SK-N-SH treated with all-trans-retinoic acid at 6 μM for 48 hours (cell line): Measurements from ENCODE around the gene ATP13A5.

Source experiments
- ATAC-seq: fragments of 200-7000 bp; cut with Tn5 transposase; 3 replicates; pipeline ENCODE4 v1.9.1; 2020; ENCODE audit warnings: mild to moderate bottlenecking, moderate library complexity
- ARNTL ChIP-seq: fragments of 450-650 bp; formaldehyde crosslinking; IDR thresholded peaks from 2 replicates; pipeline ENCODE4 v1.5.0; 2020; ENCODE audit warnings: low read depth, mild to moderate bottlenecking, moderate library complexity, borderline replicate concordance
- BACH2 ChIP-seq: fragments of 250-450 bp; sonication (Bioruptor Pico); IDR thresholded peaks from 2 replicates; pipeline ENCODE4 v1.9.0; 2021; ENCODE audit warnings: mild to moderate bottlenecking, borderline replicate concordance
- CSDC2 ChIP-seq: fragments of 250-450 bp; sonication (Bioruptor Pico); IDR thresholded peaks from 2 replicates; pipeline ENCODE4 v1.5.0; 2020; ENCODE audit warnings: mild to moderate bottlenecking, moderate library complexity
- ESRRG ChIP-seq: fragments of 250-450 bp; sonication (Bioruptor Pico); IDR thresholded peaks from 2 replicates; pipeline ENCODE4 v1.6.1; 2021; ENCODE audit warnings: mild to moderate bottlenecking
- GLIS3 ChIP-seq: fragments of 250-450 bp; sonication (Bioruptor Pico); IDR thresholded peaks from 2 replicates; pipeline ENCODE4 v1.5.0; 2020; ENCODE audit warnings: mild to moderate bottlenecking, moderate library complexity
- ISL1 ChIP-seq: fragments of 250-450 bp; sonication (Bioruptor Pico); IDR thresholded peaks from 2 replicates; pipeline ENCODE4 v2.1.2; 2022; ENCODE audit warnings: mild to moderate bottlenecking, moderate library complexity
- OSR1 ChIP-seq: fragments of 250-450 bp; sonication (Bioruptor Pico); IDR thresholded peaks from 2 replicates; pipeline ENCODE4 v1.8.0; 2022; ENCODE audit warnings: moderate library complexity, mild to moderate bottlenecking, inconsistent platforms
- RARB ChIP-seq: fragments of 250-450 bp; sonication (Bioruptor Pico); IDR thresholded peaks from 2 replicates; pipeline ENCODE4 v1.8.0; 2021; ENCODE audit warnings: mild to moderate bottlenecking, moderate library complexity
- SNAI2 ChIP-seq: fragments of 250-450 bp; sonication (Bioruptor Pico); IDR thresholded peaks from 2 replicates; pipeline ENCODE4 v1.5.0; 2020; ENCODE audit warnings: mild to moderate bottlenecking, moderate library complexity
- TCF4 ChIP-seq: fragments of 250-450 bp; sonication (Bioruptor Pico); IDR thresholded peaks from 2 replicates; pipeline ENCODE4 v1.8.0; 2021; ENCODE audit warnings: mild to moderate bottlenecking, moderate library complexity, borderline replicate concordance
- TOX ChIP-seq: fragments of 250-450 bp; sonication (Bioruptor Pico); IDR thresholded peaks from 2 replicates; pipeline ENCODE4 v1.8.0; 2021; ENCODE audit warnings: mild to moderate bottlenecking, moderate library complexity, borderline replicate concordance
- ZFP3 ChIP-seq: fragments of 250-450 bp; sonication (Bioruptor Pico); IDR thresholded peaks from 2 replicates; pipeline ENCODE4 v1.5.0; 2020; ENCODE audit warnings: mild to moderate bottlenecking, moderate library complexity
- ZFP30 ChIP-seq: fragments of 450-650 bp; formaldehyde crosslinking; IDR thresholded peaks from 2 replicates; pipeline ENCODE4 v1.5.0; 2022; ENCODE audit warnings: mild to moderate bottlenecking, moderate library complexity
- ZNF565 ChIP-seq: fragments of 450-650 bp; formaldehyde crosslinking; conservative IDR thresholded peaks from 2 replicates; pipeline ENCODE4 v1.5.0; 2020; ENCODE audit warnings: low read depth, mild to moderate bottlenecking, moderate library complexity
- ZNF70 ChIP-seq: fragments of 450-650 bp; formaldehyde crosslinking; IDR thresholded peaks from 2 replicates; pipeline ENCODE4 v1.5.0; 2020; ENCODE audit warnings: mild to moderate bottlenecking, moderate library complexity
- ZNF8 ChIP-seq: fragments of 450-650 bp; formaldehyde crosslinking; IDR thresholded peaks from 2 replicates; pipeline ENCODE4 v1.5.0; 2020; ENCODE audit warnings: mild to moderate bottlenecking, moderate library complexity
- TF ChIP-seq, protein P1 (sequence below): fragments of 250-450 bp; sonication (Bioruptor Pico); IDR thresholded peaks from 2 replicates; pipeline ENCODE4 v1.5.1; 2021; ENCODE audit warnings: mild to moderate bottlenecking, moderate library complexity
- TF ChIP-seq, protein P2 (sequence below): fragments of 250-450 bp; sonication (Bioruptor Pico); IDR thresholded peaks from 2 replicates; pipeline ENCODE4 v1.5.0; 2020; ENCODE audit warnings: mild to moderate bottlenecking, moderate library complexity
- TF ChIP-seq, protein P3 (sequence below): fragments of 250-450 bp; sonication (Bioruptor Pico); IDR thresholded peaks from 2 replicates; pipeline ENCODE4 v1.8.0; 2020; ENCODE audit warnings: mild to moderate bottlenecking, moderate library complexity, borderline replicate concordance
- TF ChIP-seq, protein P4 (sequence below): fragments of 250-450 bp; sonication (Bioruptor Pico); IDR thresholded peaks from 2 replicates; pipeline ENCODE4 v1.8.0; 2021; ENCODE audit warnings: low read depth, mild to moderate bottlenecking, moderate library complexity, borderline replicate concordance

ATP13A5 gene

DNA sequence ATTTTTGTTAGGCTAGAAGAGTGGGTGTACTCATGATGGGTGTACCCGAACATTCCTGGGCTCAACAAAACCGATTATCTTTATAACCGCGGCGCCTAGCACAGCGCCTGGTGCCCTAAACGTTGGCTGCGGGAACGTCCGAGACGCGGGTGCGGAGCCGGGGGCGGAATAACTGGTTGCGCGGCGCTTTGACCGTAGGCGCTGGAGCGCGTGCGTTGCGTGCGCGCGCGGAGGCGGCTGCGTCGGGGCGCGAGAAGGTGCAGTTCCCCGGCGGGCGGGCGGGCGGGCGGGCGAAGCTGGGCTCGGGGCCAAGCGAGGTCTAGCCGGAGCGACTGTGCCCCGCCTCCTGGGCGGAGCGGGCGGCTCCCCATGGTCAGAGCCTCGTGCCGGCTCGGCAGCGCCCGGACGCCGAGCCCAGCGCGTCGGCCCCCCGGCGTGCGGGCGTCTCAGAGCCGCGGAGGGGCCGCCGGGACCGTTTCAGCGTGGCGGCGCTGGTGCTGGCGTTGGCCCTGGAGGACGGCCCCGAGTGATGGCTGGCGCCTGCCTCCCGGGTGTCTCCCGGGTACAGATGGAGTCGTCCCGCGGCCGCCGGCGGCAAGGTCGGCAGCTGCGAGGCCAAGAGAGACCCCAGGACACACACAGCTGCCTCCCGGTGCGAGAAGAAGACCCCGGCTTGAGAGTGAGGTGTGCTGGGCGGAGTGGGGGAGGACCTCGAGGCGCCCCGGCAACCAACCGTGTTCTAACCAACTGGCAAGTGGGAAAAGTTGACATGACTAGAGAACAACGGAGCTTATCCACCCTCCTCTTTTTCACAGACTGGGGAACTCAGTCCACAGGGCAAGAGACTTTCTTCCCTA lies 137.5 kb downstream of the ATP13A5 start, which contains the start of gene PLAAT1:
PLAAT1 (plus strand) TSS at position 373 of the 857 bp plus-strand sequence. CDS start 14,429 bp downstream, outside the sequence.
- TF ChIP-seq, protein P1, sequence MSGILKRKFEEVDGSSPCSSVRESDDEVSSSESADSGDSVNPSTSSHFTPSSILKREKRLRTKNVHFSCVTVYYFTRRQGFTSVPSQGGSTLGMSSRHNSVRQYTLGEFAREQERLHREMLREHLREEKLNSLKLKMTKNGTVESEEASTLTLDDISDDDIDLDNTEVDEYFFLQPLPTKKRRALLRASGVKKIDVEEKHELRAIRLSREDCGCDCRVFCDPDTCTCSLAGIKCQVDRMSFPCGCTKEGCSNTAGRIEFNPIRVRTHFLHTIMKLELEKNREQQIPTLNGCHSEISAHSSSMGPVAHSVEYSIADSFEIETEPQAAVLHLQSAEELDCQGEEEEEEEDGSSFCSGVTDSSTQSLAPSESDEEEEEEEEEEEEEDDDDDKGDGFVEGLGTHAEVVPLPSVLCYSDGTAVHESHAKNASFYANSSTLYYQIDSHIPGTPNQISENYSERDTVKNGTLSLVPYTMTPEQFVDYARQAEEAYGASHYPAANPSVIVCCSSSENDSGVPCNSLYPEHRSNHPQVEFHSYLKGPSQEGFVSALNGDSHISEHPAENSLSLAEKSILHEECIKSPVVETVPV (CRISPR knock-in tag), result no peak
- TF ChIP-seq ZNF70 (CRISPR knock-in tag) (no peak), ZNF8 (CRISPR knock-in tag) (no peak), TCF4 (CRISPR knock-in tag) (no peak), CSDC2 (CRISPR knock-in tag) (no peak)
- peak; percentile 90 for ATAC-seq

DNA sequence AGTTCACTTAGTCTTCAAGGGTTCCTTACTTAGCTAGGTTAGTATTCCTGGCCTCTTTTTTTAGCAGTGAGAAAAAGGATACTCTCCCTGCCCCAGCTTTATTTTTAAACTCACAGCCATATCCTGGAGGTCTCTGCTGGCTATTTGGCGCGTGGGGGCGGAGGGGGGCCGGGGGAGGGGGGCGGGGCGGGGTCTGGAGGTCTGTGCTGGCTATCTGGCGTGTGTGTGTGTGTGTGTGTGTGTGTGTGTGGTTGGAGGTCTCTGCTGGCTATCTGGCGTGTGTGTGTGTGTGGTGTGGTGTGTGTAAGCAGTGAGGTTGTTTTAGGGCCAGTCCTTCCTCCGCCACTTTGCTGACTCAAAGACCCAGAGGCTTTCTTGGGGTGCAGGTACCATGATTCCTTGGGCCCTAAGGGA lies 138.1 kb downstream of the ATP13A5 start:
- no peak for ATAC-seq
- no peak for TF ChIP-seq OSR1 (CRISPR knock-in tag)
- no peak for TF ChIP-seq TCF4 (CRISPR knock-in tag)
- no peak for TF ChIP-seq BACH2
- no peak for TF ChIP-seq SNAI2 (CRISPR knock-in tag)
- TF ChIP-seq ZFP30, result no peak
- TF ChIP-seq, protein P2, sequence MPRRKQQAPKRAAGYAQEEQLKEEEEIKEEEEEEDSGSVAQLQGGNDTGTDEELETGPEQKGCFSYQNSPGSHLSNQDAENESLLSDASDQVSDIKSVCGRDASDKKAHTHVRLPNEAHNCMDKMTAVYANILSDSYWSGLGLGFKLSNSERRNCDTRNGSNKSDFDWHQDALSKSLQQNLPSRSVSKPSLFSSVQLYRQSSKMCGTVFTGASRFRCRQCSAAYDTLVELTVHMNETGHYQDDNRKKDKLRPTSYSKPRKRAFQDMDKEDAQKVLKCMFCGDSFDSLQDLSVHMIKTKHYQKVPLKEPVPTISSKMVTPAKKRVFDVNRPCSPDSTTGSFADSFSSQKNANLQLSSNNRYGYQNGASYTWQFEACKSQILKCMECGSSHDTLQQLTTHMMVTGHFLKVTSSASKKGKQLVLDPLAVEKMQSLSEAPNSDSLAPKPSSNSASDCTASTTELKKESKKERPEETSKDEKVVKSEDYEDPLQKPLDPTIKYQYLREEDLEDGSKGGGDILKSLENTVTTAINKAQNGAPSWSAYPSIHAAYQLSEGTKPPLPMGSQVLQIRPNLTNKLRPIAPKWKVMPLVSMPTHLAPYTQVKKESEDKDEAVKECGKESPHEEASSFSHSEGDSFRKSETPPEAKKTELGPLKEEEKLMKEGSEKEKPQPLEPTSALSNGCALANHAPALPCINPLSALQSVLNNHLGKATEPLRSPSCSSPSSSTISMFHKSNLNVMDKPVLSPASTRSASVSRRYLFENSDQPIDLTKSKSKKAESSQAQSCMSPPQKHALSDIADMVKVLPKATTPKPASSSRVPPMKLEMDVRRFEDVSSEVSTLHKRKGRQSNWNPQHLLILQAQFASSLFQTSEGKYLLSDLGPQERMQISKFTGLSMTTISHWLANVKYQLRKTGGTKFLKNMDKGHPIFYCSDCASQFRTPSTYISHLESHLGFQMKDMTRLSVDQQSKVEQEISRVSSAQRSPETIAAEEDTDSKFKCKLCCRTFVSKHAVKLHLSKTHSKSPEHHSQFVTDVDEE (CRISPR knock-in tag), result no peak
- no peak for TF ChIP-seq ZFP3 (CRISPR knock-in tag)
- TF ChIP-seq RARB (CRISPR knock-in tag), result no peak
- no peak for TF ChIP-seq CSDC2 (CRISPR knock-in tag)
- TF ChIP-seq ESRRG (CRISPR knock-in tag), result no peak
- TF ChIP-seq, protein P3, sequence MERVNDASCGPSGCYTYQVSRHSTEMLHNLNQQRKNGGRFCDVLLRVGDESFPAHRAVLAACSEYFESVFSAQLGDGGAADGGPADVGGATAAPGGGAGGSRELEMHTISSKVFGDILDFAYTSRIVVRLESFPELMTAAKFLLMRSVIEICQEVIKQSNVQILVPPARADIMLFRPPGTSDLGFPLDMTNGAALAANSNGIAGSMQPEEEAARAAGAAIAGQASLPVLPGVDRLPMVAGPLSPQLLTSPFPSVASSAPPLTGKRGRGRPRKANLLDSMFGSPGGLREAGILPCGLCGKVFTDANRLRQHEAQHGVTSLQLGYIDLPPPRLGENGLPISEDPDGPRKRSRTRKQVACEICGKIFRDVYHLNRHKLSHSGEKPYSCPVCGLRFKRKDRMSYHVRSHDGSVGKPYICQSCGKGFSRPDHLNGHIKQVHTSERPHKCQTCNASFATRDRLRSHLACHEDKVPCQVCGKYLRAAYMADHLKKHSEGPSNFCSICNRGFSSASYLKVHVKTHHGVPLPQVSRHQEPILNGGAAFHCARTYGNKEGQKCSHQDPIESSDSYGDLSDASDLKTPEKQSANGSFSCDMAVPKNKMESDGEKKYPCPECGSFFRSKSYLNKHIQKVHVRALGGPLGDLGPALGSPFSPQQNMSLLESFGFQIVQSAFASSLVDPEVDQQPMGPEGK (CRISPR knock-in tag), result no peak
- TF ChIP-seq ZNF565 (CRISPR knock-in tag), result no peak
- no peak for TF ChIP-seq ARNTL (CRISPR knock-in tag)
- no peak for TF ChIP-seq ISL1 (CRISPR knock-in tag)
- no peak for TF ChIP-seq ZNF70 (CRISPR knock-in tag)
- TF ChIP-seq, protein P4, sequence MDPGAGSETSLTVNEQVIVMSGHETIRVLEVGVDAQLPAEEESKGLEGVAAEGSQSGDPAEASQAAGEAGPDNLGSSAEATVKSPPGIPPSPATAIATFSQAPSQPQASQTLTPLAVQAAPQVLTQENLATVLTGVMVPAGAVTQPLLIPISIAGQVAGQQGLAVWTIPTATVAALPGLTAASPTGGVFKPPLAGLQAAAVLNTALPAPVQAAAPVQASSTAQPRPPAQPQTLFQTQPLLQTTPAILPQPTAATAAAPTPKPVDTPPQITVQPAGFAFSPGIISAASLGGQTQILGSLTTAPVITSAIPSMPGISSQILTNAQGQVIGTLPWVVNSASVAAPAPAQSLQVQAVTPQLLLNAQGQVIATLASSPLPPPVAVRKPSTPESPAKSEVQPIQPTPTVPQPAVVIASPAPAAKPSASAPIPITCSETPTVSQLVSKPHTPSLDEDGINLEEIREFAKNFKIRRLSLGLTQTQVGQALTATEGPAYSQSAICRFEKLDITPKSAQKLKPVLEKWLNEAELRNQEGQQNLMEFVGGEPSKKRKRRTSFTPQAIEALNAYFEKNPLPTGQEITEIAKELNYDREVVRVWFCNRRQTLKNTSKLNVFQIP (CRISPR knock-in tag), result no peak
- no peak for TF ChIP-seq TOX (CRISPR knock-in tag)
- no peak for TF ChIP-seq ZNF8 (CRISPR knock-in tag)

DNA sequence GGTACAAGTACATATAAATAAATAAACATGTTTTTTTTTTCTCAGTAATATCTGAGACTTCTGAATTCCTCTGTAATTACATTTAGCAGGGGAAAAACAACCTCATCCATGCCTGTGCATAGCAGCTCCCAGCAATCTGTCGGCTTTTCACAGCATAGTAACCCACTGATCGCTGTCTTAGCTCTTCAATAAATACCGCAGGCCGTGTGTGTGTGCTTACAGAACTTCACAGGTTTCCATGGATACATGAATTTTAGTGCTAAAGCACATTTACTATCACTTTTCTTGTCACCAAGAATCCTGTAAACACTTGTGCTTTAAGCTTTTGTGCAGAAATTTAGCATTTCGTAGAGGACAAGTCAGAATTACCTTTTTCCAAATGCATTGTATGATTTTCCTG lies 141.5 kb downstream of the ATP13A5 start:
- no peak for TF ChIP-seq ISL1 (CRISPR knock-in tag)
- ATAC-seq, result no peak

DNA sequence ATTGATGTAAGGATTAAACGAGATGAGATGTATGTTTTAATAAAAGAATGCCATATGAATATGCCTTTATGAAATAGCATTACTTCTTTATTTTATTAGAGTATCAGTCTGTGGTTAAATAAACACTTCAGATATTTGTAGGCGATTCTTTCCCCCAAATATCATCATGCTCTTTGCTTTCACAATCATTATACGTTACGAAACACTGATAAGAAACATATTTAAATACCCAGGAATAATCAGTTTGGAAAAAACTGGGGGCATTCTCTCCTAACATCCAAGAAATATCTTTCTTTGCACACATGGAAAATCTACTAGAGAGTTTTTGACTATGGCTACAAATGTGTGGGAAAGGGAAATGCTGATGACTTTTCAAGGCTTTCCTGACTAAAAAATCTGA lies 142.0 kb downstream of the ATP13A5 start:
- ATAC-seq, result no peak
- TF ChIP-seq ARNTL (CRISPR knock-in tag) (no peak), ZNF8 (CRISPR knock-in tag) (no peak), GLIS3 (CRISPR knock-in tag) (no peak), TOX (CRISPR knock-in tag) (no peak), SNAI2 (CRISPR knock-in tag) (no peak)
- TF ChIP-seq, protein P3 (CRISPR knock-in tag), result no peak
- TF ChIP-seq, protein P1 (CRISPR knock-in tag), result no peak
- TF ChIP-seq, all 23 proteins: peak for 0
